ENCODE data around the gene LMF1.

GRCh38 chr16:869823-870641 is 100.8 kb downstream of the LMF1 start:
- TF ChIP-seq CTCF (IDR thresholded peaks at IDR 0.05) (no peak), POLR2A (IDR thresholded peaks at IDR 0.05) (no peak)
